Adipose tissue (tissue), 3 donors: ENCODE measurements around the gene ACBD4. TPM values are rescaled to one million over a fixed set of nuclear protein-coding genes. Genes with fewer than 3 reads are reported as not detected.
"Not testable (repeated sequence)": the region's sequence is repeated elsewhere in the genome, so short reads cannot be mapped to it uniquely, and the experiment has no call there.

Experiments
- H3K27ac ChIP-seq: one replicate; pipeline ENCODE4 v1.5.1; 2013; ENCODE audit warnings: low read depth, low read length
- WGBS, 3 donors: extraction: QIAGEN DNeasy Blood & Tissue Kit; methylation state at CpG; one replicate each; pipeline ENCODE4 v1.1.7; 2013; 5-methylcytosine and 5-hydroxymethylcytosine counted together
- polyA plus RNA-seq, 3 donors: library from polyadenylated mRNA; stranded (reverse); fragments of 200-250 nt; gene quantifications; one replicate each; pipeline ENCODE4 v1.2.3, GENCODE V29; 2013
- donor health status: healthy with polysubstance abuse.
- donor health status: Bipolar disorder and iron deficiency.
- donor health status: healthy.

Gene ACBD4
- polyA plus RNA-seq, 3 donors = 11.2 to 17.4 (median 15.6) TPM

- no peak overlapping the region for H3K27ac ChIP-seq
- 90 to 92% (median 91%) methylated on average over 22 to 26 of the region's 26 CpGs for WGBS, 3 donors
These were observed 20.4 kb upstream of the ACBD4 start for GRCh38 chr17:45115015-45115625.

- WGBS, 3 donors = 75 to 86% (median 78%) methylated on average over 11 of the region's 11 CpGs
These were observed 19.6 kb upstream of the ACBD4 start for GRCh38 chr17:45115871-45116270.

GRCh38 chr17:45116434-45117016 lies 19.0 kb upstream of the ACBD4 start:
- WGBS, 3 donors = 86 to 95% (median 93%) methylated on average over 7 to 10 of the region's 10 CpGs

More at GRCh38 chr17:45115871-45116270, 19.6 kb upstream of the ACBD4 start:
- no peak overlapping the region for H3K27ac ChIP-seq

GRCh38 chr17:45117334-45117733 lies 18.2 kb upstream of the ACBD4 start:
- no peak overlapping the region for H3K27ac ChIP-seq
- WGBS, 3 donors = 93 to 99% (median 98%) methylated on average over 4 of the region's 4 CpGs

More at GRCh38 chr17:45116434-45117016, 19.0 kb upstream of the ACBD4 start:
- no peak overlapping the region for H3K27ac ChIP-seq

GRCh38 chr17:45117848-45118646 lies 17.4 kb upstream of the ACBD4 start:
- WGBS, 3 donors = 92 to 95% (median 92%) methylated on average over 20 of the region's 20 CpGs
- H3K27ac ChIP-seq = no peak overlapping the region

- no peak overlapping the region for H3K27ac ChIP-seq
- WGBS, 3 donors = 90 to 94% (median 90%) methylated on average over 23 of the region's 23 CpGs
These were observed 16.8 kb upstream of the ACBD4 start for GRCh38 chr17:45118691-45119090.

- WGBS, 3 donors = 75 to 83% (median 82%) methylated on average over 8 of the region's 8 CpGs
- H3K27ac ChIP-seq = no peak overlapping the region
These were observed 15.5 kb upstream of the ACBD4 start for GRCh38 chr17:45119964-45120363.

GRCh38 chr17:45120558-45120957 lies 14.9 kb upstream of the ACBD4 start:
- H3K27ac ChIP-seq = no peak overlapping the region
- WGBS, 3 donors = 80 to 92% (median 89%) methylated on average over 22 of the region's 22 CpGs

- H3K27ac ChIP-seq = no peak overlapping the region
- WGBS, 3 donors = 54 to 79% (median 61%) methylated on average over 42 to 45 of the region's 45 CpGs
These were observed 14.4 kb upstream of the ACBD4 start for GRCh38 chr17:45121055-45121454.

GRCh38 chr17:45123076-45123770 lies 12.3 kb upstream of the ACBD4 start:
- 87 to 92% (median 89%) methylated on average over 6 of the region's 6 CpGs for WGBS, 3 donors
- no peak overlapping the region for H3K27ac ChIP-seq

GRCh38 chr17:45123930-45124796 lies 11.3 kb upstream of the ACBD4 start:
- WGBS, 3 donors = 68 to 83% (median 71%) methylated on average over 14 to 15 of the region's 15 CpGs
- H3K27ac ChIP-seq = no peak overlapping the region

GRCh38 chr17:45124797-45125122 lies 10.7 kb upstream of the ACBD4 start:
- H3K27ac ChIP-seq = not testable (repeated sequence)
- WGBS, 3 donors = 68 to 82% (median 79%) methylated on average over 5 of the region's 5 CpGs

- H3K27ac ChIP-seq = no peak overlapping the region
- WGBS, 3 donors = 96 to 98% (median 97%) methylated on average over 8 of the region's 8 CpGs
These were observed 10.0 kb upstream of the ACBD4 start for GRCh38 chr17:45125509-45125908.

- H3K27ac ChIP-seq = no peak overlapping the region
- WGBS, 3 donors = 72 to 93% (median 76%) methylated on average over 8 of the region's 8 CpGs
These were observed 8.3 kb upstream of the ACBD4 start for GRCh38 chr17:45127207-45127547.

GRCh38 chr17:45127548-45128300 lies 7.8 kb upstream of the ACBD4 start:
- WGBS, 3 donors = 33 to 53% (median 47%) methylated on average over 20 of the region's 20 CpGs
- H3K27ac ChIP-seq = no peak overlapping the region

- H3K27ac ChIP-seq = no peak overlapping the region
- 81 to 88% (median 87%) methylated on average over 5 of the region's 5 CpGs for WGBS, 3 donors
These were observed 7.2 kb upstream of the ACBD4 start for GRCh38 chr17:45128331-45128730.

GRCh38 chr17:45128989-45129388 lies 6.5 kb upstream of the ACBD4 start:
- 96 to 98% (median 96%) methylated on average over 2 of the region's 2 CpGs for WGBS, 3 donors
- H3K27ac ChIP-seq = no peak overlapping the region
